ENCODE results near the gene GIGYF2.
A peak's percentile ranks its signal among the peaks of the same experiment; 100 is the strongest.

GIGYF2 gene

DNA sequence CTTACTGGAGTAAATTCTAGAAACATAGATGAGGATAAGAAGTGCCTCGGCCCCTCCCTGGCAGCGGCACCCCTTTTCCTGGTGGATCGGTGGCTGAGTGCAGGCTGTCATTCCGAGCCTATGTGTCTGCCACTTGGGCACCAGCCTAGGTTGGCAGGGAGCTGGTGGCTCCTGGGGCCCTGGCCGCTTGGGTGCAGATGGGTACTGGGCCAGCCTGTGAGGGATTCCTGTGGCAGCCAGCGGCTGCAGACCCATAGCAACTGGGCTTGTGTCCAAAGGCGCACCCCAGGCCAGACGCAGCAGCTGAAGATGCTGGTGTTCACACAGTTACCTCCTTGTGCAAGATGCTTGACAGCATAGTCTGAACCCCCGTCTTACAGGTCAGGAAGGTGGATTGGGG is 175.7 kb downstream of the GIGYF2 start:
- Histone ChIP-seq H3K27ac (no peak overlapping the region), H3K27me3 (replicated peaks) (no peaks in the 10 kb centered on the region), H3K36me3 (replicated peaks) (no peaks in the 10 kb centered on the region), H3K4me3 (ENCODE audit: low read depth, low read length) (no peak overlapping the region)
- TF ChIP-seq, protein P1, sequence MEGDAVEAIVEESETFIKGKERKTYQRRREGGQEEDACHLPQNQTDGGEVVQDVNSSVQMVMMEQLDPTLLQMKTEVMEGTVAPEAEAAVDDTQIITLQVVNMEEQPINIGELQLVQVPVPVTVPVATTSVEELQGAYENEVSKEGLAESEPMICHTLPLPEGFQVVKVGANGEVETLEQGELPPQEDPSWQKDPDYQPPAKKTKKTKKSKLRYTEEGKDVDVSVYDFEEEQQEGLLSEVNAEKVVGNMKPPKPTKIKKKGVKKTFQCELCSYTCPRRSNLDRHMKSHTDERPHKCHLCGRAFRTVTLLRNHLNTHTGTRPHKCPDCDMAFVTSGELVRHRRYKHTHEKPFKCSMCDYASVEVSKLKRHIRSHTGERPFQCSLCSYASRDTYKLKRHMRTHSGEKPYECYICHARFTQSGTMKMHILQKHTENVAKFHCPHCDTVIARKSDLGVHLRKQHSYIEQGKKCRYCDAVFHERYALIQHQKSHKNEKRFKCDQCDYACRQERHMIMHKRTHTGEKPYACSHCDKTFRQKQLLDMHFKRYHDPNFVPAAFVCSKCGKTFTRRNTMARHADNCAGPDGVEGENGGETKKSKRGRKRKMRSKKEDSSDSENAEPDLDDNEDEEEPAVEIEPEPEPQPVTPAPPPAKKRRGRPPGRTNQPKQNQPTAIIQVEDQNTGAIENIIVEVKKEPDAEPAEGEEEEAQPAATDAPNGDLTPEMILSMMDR (IDR thresholded peaks at IDR 0.05; ENCODE audit: low read depth, low read length, missing control alignments): no peak
- in situ Hi-C loops (cut with HindIII; ENCODE audit: low pct_ligation_motif_present, low sequenced_read_pairs): no loop called here
- DNase-seq: no peak

GRCh38 chr2:232873292-232873908 is 176.3 kb downstream of the GIGYF2 start:
- Histone ChIP-seq H3K36me3 (replicated peaks) (no peaks in the 10 kb centered on the region), H3K27ac (no peak overlapping the region), H3K27me3 (replicated peaks) (no peaks in the 10 kb centered on the region), H3K4me3 (ENCODE audit: low read depth, low read length) (no peak overlapping the region)
- no peak for DNase-seq
- in situ Hi-C loops (cut with HindIII; ENCODE audit: low pct_ligation_motif_present, low sequenced_read_pairs): no loop called here
- TF ChIP-seq, protein P1 (IDR thresholded peaks at IDR 0.05; ENCODE audit: low read depth, low read length, missing control alignments): no peak

DNA sequence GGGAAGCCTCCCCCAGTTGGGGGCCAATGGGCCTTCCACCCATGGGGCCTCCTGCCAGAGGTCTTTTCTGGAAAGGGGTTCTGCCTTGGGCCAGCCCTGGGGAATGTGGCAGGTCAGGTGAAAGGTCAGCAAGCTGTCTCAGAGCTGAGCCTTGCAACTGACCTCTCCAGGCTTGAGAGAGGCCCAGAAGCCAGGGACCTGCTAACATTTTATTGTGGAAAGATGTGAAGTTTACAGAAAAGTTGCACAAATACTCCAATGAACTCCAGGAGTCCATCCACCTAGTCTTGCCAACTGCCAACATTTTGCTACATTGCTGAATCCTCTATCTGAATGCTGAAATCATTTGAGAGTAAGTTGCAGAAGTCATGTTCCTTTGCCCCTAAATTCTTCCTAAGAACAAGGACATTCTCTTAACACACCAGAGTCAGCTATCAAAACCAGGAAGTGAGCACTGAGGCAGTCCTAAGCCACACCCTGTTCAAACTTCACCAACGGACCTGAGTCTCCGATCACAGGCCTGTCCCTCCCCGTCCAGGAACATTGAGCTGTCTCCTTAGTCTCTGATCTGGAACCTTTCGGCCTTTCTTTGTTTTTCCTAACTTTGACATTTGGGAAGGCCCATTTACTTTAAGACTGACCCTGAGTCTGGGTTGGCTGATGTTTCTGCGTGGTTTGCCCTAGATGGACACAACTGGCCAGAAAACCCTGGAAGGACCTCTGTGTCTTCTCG is 176.9 kb downstream of the GIGYF2 start:
- in situ Hi-C loops (cut with HindIII; ENCODE audit: low pct_ligation_motif_present, low sequenced_read_pairs): no loop called here
- TF ChIP-seq, protein P1 (IDR thresholded peaks at IDR 0.05; ENCODE audit: low read depth, low read length, missing control alignments): no peak
- DNase-seq: no peak
- H3K36me3 ChIP-seq (replicated peaks): no peaks in the 10 kb centered on the region
- H3K4me3 ChIP-seq (ENCODE audit: low read depth, low read length): no peak overlapping the region
- H3K27me3 ChIP-seq (replicated peaks): no peaks in the 10 kb centered on the region
- H3K27ac ChIP-seq: no peak overlapping the region

- H3K27ac ChIP-seq: no peak overlapping the region
- TF ChIP-seq, protein P1 (IDR thresholded peaks at IDR 0.05; ENCODE audit: low read depth, low read length, missing control alignments): no peak
- DNase-seq: no peak
- H3K36me3 ChIP-seq (replicated peaks): no peaks in the 10 kb centered on the region
- H3K27me3 ChIP-seq (replicated peaks): no peaks in the 10 kb centered on the region
- in situ Hi-C loops (cut with HindIII; ENCODE audit: low pct_ligation_motif_present, low sequenced_read_pairs): no loop called here
- no peak overlapping the region for H3K4me3 ChIP-seq (ENCODE audit: low read depth, low read length)
Measured at GRCh38 chr2:232874677-232875223, 177.6 kb downstream of the GIGYF2 start.

DNA sequence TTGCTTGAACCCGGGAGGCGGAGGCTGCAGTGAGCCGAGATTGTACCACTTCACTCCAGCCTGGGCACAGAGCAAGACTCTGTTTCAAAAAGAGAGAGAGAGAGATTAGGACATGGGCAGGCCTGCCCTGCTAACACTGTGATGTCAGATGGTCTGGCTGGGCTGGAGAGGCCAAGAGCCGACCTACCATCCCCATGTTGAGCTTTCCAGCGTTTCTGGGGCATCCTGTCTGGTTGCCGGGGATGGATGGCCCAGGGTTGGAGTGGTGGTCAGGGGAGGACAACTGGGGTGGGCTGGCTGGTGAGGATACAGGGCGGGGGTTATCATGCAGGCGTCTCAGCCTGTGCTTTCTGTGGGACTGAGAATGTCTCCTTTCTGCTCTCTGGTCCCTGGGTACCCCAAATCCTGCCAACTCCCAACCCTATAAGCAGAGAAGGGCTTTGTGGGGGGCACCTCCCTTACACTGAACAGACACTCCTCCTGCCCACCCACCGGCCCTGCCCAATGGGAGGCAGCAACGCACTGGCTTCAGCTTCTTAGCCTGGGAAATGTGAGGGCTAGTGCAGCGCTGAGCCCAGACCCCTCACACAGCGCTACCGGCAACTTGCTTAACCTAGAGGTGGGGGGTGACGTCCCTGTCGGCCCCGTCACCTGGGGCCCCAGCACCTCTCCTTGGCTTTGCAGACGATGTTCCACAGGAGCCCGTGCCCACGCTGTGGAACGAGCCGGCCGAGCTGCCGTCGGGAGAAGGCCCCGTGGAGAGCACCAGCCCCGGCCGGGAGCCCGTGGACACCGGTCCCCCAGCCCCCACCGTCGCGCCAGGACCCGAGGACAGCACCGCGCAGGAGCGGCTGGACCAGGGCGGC is 178.4 kb downstream of the GIGYF2 start:
- no peak overlapping the region for H3K4me3 ChIP-seq (ENCODE audit: low read depth, low read length)
- TF ChIP-seq, protein P1 (IDR thresholded peaks at IDR 0.05; ENCODE audit: low read depth, low read length, missing control alignments): peak; percentile 18
- no peaks in the 10 kb centered on the region for H3K27me3 ChIP-seq (replicated peaks)
- in situ Hi-C loops (cut with HindIII; ENCODE audit: low pct_ligation_motif_present, low sequenced_read_pairs): no loop called here
- DNase-seq: no peak
- no peak overlapping the region for H3K27ac ChIP-seq
- no peaks in the 10 kb centered on the region for H3K36me3 ChIP-seq (replicated peaks)

Data from brain microvascular endothelial cell (primary cell).